ENCODE measurements around the gene SLC10A7. TPM values are rescaled to one million over a fixed set of nuclear protein-coding genes. Genes with fewer than 3 reads are reported as not detected.

The SLC10A7 gene
- total RNA-seq, 1 donor from 2014 or later = 8.9 TPM

DNA sequence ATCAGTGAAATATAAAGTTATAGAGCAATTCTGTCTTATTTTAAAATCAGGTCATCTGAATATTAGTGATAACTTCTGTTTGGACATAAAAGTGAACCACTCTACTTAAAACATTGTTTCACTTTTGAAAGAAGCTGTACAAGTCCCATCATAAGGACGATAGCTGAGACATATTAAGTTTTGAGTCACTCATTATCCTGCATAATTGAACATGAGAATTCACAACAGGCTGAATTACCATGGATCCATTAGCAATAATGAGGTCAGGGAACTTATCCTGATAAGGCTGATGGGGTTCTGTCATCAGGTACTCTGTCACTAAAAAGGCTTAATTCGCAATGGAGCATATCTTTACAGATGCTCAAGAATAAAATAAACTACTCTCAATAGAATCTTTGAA, 227.0 kb downstream of the SLC10A7 start:
- H3K27me3 Mint-ChIP-seq (ENCODE audit: low read depth, unreplicated experiment) = no peaks in the 10 kb centered on the region

GRCh38 chr4:146292508-146292907, 229.2 kb downstream of the SLC10A7 start:
- no peaks in the 10 kb centered on the region for H3K36me3 ChIP-seq (ENCODE audit: insufficient read depth, low read length)
- no peaks in the 10 kb centered on the region for H3K9me3 Mint-ChIP-seq (ENCODE audit: unreplicated experiment)
- H3K4me1 ChIP-seq (ENCODE audit: insufficient read depth, low read length) = no peaks in the 10 kb centered on the region
- H3K9me3 ChIP-seq (ENCODE audit: insufficient read depth, low read depth, low read length) = no peaks in the 10 kb centered on the region
- H4K20me1 ChIP-seq (ENCODE audit: insufficient read depth, low read length) = no peaks in the 10 kb centered on the region
- H3K27ac ChIP-seq (ENCODE audit: low read depth, low read length) = no peak overlapping the region
- TF ChIP-seq CTCF (IDR thresholded peaks at IDR 0.05; ENCODE audit: insufficient read depth, low read depth, low read length) (no peak), EZH2 (IDR thresholded peaks at IDR 0.05; ENCODE audit: insufficient read depth, low read length) (no peak)
- no peak overlapping the region for H2AFZ ChIP-seq (ENCODE audit: low read depth, low read length)
- H3K79me2 ChIP-seq (ENCODE audit: insufficient read depth, low read length) = no peaks in the 10 kb centered on the region
- H3K27ac Mint-ChIP-seq (ENCODE audit: unreplicated experiment) = no peak overlapping the region
- H3K27me3 ChIP-seq (ENCODE audit: insufficient read depth, low read length) = no peaks in the 10 kb centered on the region
- H3K4me1 Mint-ChIP-seq (ENCODE audit: low read depth, unreplicated experiment) = no peaks in the 10 kb centered on the region
- H3K36me3 Mint-ChIP-seq (ENCODE audit: low read depth, unreplicated experiment) = no peaks in the 10 kb centered on the region
- H3K27me3 Mint-ChIP-seq (ENCODE audit: low read depth, unreplicated experiment) = no peaks in the 10 kb centered on the region
- H3K4me3 Mint-ChIP-seq (ENCODE audit: unreplicated experiment) = no peak overlapping the region
- no peak for FAIRE-seq
- no peak overlapping the region for H3K4me3 ChIP-seq (ENCODE audit: insufficient read depth, low read depth, low read length)
- no peak overlapping the region for H3K4me2 ChIP-seq (ENCODE audit: low read length)
- H3K9ac ChIP-seq (ENCODE audit: low read length) = no peak overlapping the region
- DNase-seq (ENCODE audit: low read depth) = no peak

More for the DNA sequence above, 227.0 kb downstream of the SLC10A7 start:
- TF ChIP-seq CTCF (IDR thresholded peaks at IDR 0.05; ENCODE audit: insufficient read depth, low read depth, low read length) = no peak
- TF ChIP-seq EZH2 (IDR thresholded peaks at IDR 0.05; ENCODE audit: insufficient read depth, low read length) = no peak
- H3K4me3 ChIP-seq (ENCODE audit: insufficient read depth, low read depth, low read length) = no peak overlapping the region
- H3K27me3 ChIP-seq (ENCODE audit: insufficient read depth, low read length) = no peaks in the 10 kb centered on the region
- no peak overlapping the region for H3K4me3 Mint-ChIP-seq (ENCODE audit: unreplicated experiment)
- H3K4me1 ChIP-seq (ENCODE audit: insufficient read depth, low read length) = no peaks in the 10 kb centered on the region
- H4K20me1 ChIP-seq (ENCODE audit: insufficient read depth, low read length) = no peaks in the 10 kb centered on the region
- no peak overlapping the region for H3K27ac ChIP-seq (ENCODE audit: low read depth, low read length)
- no peaks in the 10 kb centered on the region for H3K79me2 ChIP-seq (ENCODE audit: insufficient read depth, low read length)
- H2AFZ ChIP-seq (ENCODE audit: low read depth, low read length) = no peak overlapping the region
- H3K4me2 ChIP-seq (ENCODE audit: low read length) = no peak overlapping the region
- no peaks in the 10 kb centered on the region for H3K36me3 Mint-ChIP-seq (ENCODE audit: low read depth, unreplicated experiment)
- no peaks in the 10 kb centered on the region for H3K36me3 ChIP-seq (ENCODE audit: insufficient read depth, low read length)
- H3K9ac ChIP-seq (ENCODE audit: low read length) = no peak overlapping the region
- DNase-seq (ENCODE audit: low read depth) (no peak), FAIRE-seq (no peak)
- no peaks in the 10 kb centered on the region for H3K9me3 Mint-ChIP-seq (ENCODE audit: unreplicated experiment)
- H3K4me1 Mint-ChIP-seq (ENCODE audit: low read depth, unreplicated experiment) = no peaks in the 10 kb centered on the region
- no peaks in the 10 kb centered on the region for H3K9me3 ChIP-seq (ENCODE audit: insufficient read depth, low read depth, low read length)
- H3K27ac Mint-ChIP-seq (ENCODE audit: unreplicated experiment) = no peak overlapping the region

GRCh38 chr4:146291313-146291712, 230.4 kb downstream of the SLC10A7 start:
- Mint-ChIP-seq H3K27me3 (ENCODE audit: low read depth, unreplicated experiment) (no peaks in the 10 kb centered on the region), H3K4me3 (ENCODE audit: unreplicated experiment) (no peak overlapping the region), H3K36me3 (ENCODE audit: low read depth, unreplicated experiment) (no peaks in the 10 kb centered on the region), H3K27ac (ENCODE audit: unreplicated experiment) (no peak overlapping the region), H3K9me3 (ENCODE audit: unreplicated experiment) (no peaks in the 10 kb centered on the region), H3K4me1 (ENCODE audit: low read depth, unreplicated experiment) (no peaks in the 10 kb centered on the region)
- no peaks in the 10 kb centered on the region for H3K9me3 ChIP-seq (ENCODE audit: insufficient read depth, low read depth, low read length)
- no peaks in the 10 kb centered on the region for H4K20me1 ChIP-seq (ENCODE audit: insufficient read depth, low read length)
- no peak for FAIRE-seq
- TF ChIP-seq CTCF (IDR thresholded peaks at IDR 0.05; ENCODE audit: insufficient read depth, low read depth, low read length) (no peak), EZH2 (IDR thresholded peaks at IDR 0.05; ENCODE audit: insufficient read depth, low read length) (no peak)
- DNase-seq (ENCODE audit: low read depth) = no peak
- H3K4me1 ChIP-seq (ENCODE audit: insufficient read depth, low read length) = no peaks in the 10 kb centered on the region
- H3K36me3 ChIP-seq (ENCODE audit: insufficient read depth, low read length) = peaks cover 3% of the 10 kb centered on the region
- H3K27me3 ChIP-seq (ENCODE audit: insufficient read depth, low read length) = no peaks in the 10 kb centered on the region
- no peak overlapping the region for H3K27ac ChIP-seq (ENCODE audit: low read depth, low read length)
- no peak overlapping the region for H2AFZ ChIP-seq (ENCODE audit: low read depth, low read length)
- H3K9ac ChIP-seq (ENCODE audit: low read length) = no peak overlapping the region
- no peak overlapping the region for H3K4me3 ChIP-seq (ENCODE audit: insufficient read depth, low read depth, low read length)
- H3K4me2 ChIP-seq (ENCODE audit: low read length) = no peak overlapping the region
- no peaks in the 10 kb centered on the region for H3K79me2 ChIP-seq (ENCODE audit: insufficient read depth, low read length)
